NCI-H1048 (cell line): ENCODE results near the gene TAS2R40.
"Not testable (repeated sequence)": the region's sequence is repeated elsewhere in the genome, so short reads cannot be mapped to it uniquely, and the experiment has no call there.

Source experiments
- DNase-seq: peaks from one replicate; lab custom pipeline; 2025; lab: John Stamatoyannopoulos, UW

Gene TAS2R40

GRCh38 chr7:143221737-143222136, at the start of gene TAS2R40:
TAS2R40 (plus strand) TSS chr7:143222037; CDS start chr7:143222079, 42 bp downstream.
- DNase-seq = no peak

DNA sequence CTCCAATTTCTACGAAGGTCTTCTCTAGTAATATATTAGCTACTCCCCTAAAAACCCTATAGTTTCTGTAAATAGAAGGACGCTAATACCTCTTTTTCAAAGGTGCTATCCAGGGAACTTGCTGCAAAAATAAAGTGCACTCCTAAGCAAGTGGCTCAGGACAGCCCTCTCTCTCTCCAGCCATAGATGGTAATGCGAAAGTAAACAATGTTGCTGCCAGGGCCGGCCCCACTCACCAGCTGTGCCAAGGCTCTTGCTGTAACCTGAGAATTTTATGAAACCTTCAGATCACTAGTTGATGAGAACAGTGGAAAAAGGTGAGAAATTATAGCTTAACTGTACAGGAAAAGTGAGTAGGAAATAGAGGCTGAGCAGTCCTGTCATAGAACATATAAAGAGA, 49.5 kb upstream of the TAS2R40 start:
- DNase-seq = no peak

DNA sequence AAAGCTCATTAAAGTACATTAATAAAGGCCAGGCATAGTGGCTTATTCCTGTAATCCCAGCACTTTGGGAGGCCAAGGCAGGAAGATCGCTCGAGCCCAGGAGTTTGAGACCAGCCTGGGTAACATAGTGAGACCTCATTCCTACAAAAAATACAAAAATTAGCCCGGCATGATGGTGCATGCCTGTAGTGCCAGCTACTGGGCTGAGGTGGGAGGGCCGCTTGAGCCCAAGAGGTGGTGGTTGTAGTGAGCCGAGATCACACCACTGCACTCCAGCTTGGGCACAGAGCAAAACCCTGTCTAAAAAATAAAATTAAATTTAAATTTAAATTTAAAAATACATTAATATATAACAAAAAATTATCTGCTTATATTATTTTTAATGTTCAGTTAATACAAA, 45.7 kb upstream of the TAS2R40 start:
- DNase-seq = no peak

DNA sequence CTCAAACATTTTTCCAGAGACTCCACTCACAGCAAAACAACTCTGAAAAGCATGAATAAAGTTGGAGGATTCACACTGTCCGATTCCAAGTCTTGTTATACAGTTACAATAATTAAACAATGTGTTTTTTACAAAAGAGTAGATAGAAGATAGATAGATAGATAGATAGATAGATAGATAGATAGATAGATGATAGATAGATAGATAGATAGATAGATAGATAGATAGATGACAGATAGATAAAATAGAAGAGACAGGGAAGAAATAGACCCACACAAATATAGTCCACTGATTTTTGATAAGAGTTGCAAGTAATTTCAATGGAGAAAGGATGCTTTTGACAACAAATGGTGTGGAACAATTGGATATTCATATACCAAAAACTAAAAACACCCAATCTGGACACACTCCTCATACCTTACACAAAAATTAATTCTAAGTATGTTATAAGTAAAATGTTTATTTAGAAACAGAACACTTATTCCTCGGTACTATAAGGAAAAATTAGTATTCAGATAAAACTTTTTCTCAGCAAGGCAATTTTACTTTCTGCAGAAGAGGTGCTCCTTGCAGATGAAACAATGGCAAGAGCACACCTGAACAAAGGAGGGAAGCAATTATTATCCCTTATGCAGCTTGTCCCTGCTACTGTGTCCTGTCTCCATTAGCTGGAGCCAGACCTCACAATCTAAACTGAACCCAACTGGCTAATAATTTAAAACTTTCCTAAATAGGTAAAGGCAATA, 44.3 kb upstream of the TAS2R40 start:
- DNase-seq = no peak

DNA sequence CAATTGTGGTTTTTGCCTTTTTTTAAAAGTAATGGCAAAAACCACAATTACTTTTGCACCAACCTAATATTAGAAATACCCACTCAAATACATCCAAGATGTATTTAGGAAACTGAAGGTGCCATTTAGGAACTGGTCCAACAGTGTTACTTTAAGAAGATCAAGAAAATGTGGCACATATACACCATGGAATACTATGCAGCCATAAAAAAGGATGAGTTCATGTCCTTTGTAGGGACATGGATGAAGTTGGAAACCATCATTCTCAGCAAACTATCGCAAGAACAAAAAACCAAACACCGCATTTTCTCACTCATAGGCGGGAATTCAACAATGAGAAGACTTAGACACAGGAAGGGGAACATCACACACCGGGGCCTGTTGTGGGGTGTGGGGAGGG, 41.1 kb upstream of the TAS2R40 start:
- DNase-seq = not testable (repeated sequence)

- DNase-seq = no peak
These were observed 40.5 kb upstream of the TAS2R40 start for GRCh38 chr7:143181349-143181748.

DNA sequence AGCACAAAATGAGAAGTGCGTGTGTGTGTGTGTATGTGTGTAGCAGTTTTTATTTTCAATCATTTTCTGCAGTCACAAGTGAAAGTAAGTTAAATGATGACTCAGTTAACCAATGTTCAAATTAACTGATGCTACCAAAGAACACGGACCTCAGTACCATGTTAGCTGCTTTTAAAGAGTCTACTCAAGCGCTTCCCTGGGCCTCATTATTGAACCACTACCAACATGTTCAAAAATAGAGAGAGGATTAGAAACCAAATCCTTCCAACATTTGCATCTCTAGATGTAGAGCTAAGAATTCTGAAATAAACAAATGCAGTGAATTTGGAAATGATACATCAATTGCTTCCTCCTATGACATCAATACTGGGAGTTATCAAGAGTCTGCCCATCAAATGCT, 38.8 kb upstream of the TAS2R40 start, which contains the start of gene TAS2R39:
Gene TAS2R39, plus strand, starts transcription at position 396 of the 400 bp plus-strand sequence. Its CDS starts 0 bp downstream, at position 396.
- DNase-seq = no peak

GRCh38 chr7:143185551-143185950, 36.3 kb upstream of the TAS2R40 start:
- no peak for DNase-seq

DNA sequence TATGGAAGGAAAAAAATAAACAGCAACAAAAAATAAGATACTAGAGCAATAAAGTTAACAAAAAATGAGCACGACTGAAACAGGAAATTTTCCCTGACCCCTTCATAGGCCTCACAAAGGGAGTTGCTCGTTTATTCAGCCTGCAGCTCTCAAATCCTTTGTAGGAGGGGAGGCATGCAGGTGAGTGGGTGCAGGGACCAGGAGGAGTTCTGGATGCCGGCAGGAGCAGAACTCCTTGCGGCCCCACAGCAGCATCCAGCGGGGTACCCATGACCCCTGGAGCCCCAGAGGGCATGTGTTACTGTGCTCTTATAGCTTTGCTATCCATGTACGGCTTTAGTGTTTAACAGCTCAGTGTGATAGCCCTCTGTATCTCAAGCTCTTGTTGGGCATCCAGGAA, 32.8 kb upstream of the TAS2R40 start:
- DNase-seq = no peak

DNA sequence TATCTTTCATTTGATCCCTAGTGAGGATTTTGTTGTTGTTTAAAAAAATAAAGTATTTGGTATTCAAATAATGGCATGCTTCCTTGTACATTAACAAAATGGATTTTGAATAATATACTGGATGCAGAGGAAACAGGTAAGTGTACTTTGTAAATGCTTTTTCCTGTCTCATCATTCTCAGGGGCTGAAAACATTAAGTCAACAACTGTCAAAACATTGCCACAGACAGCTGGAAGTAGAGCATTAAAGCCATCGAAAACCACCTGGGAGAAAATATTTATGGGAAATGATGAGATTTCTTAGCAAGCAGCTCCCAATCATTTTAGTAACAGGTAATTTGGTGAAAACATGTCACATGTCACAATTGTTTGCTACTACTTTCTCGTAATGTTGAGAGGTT, 28.0 kb upstream of the TAS2R40 start:
- no peak for DNase-seq

DNA sequence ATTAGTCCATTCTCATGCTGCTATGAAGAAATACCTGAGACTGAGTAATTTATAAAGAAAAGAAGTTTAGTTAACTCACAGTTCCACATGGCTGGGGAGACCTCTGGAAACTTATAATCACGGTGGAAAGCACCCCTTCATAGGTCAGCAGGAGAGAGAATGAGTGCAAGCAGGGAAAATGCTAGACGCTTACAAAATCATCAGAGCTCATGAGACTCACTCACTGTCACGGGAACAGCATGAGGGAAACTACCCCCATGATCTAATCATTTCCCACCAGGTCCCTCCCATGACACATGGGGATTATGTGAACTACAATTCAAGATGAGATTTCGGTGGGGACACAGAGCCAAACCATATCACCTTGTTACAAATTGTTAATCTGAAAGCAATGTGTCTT, 22.8 kb upstream of the TAS2R40 start:
- DNase-seq = no peak

DNA sequence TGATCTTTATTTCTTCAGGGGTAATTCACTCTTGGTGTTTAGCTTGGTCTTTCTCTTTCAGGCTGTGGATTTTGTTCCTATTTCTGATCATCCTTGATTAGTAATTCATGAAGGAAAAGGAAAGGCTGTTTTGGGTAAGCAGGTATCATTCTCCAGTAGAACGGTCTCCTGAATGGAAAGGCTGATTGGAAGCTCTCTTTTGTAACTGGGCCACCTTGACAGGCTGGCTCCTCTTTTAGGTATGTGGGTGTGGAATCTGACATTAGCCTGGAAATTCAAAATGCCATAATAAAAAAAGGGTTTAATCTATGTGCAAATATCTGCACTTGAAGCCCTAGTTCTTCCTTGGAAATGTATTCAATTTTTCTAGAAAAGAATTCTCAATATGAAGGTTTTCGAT, 19.7 kb upstream of the TAS2R40 start:
- no peak for DNase-seq

DNA sequence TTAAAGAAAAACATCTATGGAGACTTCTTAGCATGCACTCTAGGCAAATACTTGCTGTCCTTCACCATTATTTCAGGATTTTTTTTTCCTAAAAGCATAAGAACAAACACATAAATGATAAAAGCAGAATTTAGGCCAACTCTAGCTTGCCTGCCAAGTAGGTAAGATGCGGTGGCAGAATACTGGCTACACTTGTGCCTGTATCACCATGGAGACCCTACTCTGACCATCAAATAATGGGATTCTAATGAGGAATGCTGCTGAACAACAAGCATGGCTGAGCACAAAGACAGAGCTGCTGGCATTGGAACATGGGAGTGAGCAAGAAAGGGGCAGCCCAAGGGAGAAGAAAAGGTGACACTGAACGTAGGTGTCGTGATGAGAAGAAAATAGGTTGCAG, 18.5 kb upstream of the TAS2R40 start:
- no peak for DNase-seq

- no peak for DNase-seq
These were observed 16.1 kb upstream of the TAS2R40 start for GRCh38 chr7:143205560-143206293.

DNA sequence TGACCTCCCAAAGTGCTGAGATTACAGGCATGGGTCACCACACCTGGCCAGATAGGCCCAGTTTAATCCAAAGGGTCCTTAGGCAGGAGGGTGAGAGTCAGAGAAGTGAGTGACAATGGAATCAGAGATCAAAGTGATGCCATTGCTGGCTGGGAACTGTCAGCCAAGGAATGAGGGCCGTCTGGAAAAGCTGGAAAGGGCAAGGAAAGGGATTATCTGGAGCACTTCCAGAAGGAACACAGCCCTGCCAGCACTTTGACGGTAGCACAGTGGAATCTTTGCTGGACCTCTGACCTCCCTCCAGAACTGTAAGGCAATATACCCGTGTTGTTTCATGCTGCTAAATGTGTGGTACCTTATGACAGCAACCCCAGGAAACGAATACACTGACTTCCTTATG, 11.3 kb upstream of the TAS2R40 start:
- no peak for DNase-seq

GRCh38 chr7:143213478-143213877, 8.4 kb upstream of the TAS2R40 start:
- not testable (repeated sequence) for DNase-seq

DNA sequence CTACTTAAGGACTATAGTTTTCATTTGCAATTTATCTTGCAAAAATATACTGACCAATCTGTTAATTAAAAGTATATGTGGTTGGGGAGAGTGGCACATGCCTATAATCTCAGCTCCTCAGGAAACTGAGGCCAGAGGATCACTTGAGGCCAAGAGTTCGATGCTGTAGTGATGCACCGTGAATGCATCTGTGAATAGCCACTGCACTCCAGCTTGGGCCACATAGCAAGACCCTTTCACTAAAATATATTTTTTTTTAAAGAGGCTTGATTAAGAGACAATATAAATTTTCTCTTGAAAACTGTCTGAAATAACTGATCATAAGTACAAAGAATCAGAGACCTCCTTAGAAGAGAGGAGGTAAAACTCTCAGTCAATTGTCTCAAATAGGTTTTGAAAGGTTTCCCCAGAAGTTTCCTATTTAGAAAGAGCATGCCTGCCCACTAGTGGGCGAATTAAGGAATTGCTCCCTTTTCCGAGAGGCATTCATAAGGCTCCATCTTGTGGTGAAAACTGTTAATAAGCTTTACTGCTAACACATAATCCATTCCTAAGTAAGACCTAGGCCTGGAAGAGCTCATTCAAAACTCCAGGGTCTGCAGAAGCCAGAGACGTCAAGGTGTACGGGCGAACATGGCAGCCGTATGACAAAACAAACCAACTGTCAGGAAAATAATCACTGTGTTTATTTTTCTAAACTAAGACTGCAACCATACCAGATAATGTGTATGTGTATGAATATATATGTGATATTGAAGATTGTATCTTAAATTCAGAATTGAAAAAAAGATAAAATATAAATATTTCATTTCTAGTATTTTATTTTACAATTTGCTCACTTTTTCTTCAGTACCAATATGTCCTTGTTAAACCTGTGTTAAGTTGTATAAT, 6.8 kb upstream of the TAS2R40 start:
- peak; percentile 56 for DNase-seq

DNA sequence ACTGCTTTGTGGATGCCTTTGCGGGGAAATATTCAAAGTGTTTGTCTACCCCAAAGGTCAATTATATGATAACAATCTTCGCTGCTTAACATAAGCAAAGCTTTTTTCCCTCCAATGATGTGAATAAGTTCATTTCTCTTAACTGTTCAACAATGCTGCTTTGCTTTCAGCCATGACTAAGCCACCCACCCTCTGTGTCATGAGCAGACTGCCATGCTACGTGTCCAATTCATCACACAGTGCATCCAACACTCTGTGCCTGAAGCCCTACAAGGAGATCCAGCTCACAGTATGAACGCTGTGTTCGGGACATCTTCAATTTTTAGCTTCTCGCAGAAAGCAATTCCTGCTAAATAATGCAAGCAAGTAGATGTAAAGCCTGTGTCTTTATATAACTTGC, 5.7 kb upstream of the TAS2R40 start:
- DNase-seq = no peak

DNA sequence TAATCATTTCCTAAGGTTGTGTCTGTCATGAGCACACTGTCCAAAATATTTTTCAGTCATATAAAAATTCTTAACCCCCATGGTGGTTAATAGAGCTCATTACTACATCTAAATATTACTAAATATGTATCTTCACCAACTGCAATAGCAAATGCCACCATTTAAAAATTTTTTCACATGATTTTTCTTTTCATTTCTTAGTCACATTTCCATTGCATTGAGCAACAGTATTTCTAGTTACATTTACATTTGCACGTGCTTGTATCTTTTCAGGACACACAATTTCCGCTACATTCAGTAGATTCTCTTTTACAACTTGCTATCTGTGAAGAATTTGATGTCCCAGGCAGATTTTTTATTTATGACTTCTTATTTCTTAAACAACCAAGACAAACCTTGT, 5.2 kb upstream of the TAS2R40 start:
- no peak for DNase-seq

DNA sequence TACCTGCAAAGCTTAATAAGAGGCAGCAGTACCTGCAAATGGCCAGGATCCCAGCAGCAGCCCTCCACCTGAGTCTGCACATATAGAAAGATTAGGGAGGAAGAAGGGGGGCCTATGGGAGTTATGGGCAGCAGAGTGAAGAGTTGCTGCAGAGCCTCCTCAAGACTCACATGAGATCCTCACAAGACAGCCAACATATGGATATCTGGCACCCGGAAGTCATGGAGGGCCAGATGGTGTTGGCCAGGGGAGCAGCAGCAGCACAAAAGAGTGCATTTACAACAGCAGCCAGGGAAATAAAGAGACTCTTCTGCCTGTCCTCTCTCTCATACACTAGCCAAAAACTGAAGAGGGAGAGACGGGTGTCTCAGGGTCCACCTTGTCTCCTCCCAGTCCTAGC, 4.0 kb upstream of the TAS2R40 start:
- DNase-seq = no peak

DNA sequence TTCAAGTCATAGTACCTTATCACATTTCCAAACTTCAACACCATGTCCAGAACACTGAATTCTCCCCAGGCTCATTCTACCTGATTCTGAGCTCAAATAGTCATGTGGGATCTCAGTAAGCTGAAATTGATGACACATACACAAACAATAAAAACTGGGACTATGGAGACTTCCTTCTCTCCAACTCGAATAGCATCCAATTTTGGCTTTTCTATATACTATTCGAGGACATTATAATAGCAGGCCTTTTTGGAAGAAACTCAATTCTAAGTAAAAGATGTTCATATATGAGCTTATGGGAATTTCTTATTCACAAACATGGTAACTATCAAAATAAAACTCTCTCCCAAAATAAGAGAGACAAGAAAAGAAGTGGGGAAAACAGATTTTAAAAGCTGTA, 551 bp upstream of the TAS2R40 start:
- DNase-seq = no peak

DNA sequence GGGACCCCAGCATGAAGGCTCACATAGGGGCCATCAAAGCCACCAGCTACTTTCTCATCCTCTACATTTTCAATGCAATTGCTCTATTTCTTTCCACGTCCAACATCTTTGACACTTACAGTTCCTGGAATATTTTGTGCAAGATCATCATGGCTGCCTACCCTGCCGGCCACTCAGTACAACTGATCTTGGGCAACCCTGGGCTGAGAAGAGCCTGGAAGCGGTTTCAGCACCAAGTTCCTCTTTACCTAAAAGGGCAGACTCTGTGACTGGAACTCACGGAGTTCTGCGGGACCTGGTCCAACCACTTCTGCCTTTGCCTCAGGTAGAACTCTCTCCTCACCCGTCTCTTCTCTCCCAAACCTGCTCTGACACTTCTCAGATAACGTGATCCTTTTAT, 945 bp downstream of the TAS2R40 start:
- no peak for DNase-seq

DNA sequence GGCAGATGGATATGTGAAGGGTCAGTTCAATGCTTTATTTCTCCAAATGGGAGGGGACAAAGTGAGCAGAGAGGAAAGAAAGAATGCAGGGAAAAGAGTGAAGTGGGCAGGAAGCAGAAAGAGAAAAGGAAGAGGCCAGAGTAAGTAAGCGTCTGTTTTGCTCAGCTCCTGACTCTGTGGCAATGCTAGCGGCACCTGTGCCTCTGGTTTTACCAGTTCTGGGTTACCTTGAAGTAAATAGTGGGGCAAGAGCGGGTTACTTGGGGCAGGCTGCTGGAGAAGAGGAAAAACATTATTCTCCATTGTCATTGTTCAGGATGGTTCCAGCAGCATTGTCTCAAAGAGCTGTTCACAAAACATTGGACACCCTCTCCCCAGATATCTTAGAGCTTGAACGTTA, 1.9 kb downstream of the TAS2R40 start:
- DNase-seq = no peak
